Loucy (cell line): ENCODE measurements around the gene PALLD.

Source experiments
- H2AFZ ChIP-seq: fragments of 200-600 bp; sonication (generic); 2 replicates; pipeline ENCODE4 v1.6.0; 2016; ENCODE audit warnings: antibody characterized with exemption, mild to moderate bottlenecking, low read length, moderate library complexity
- H3F3A ChIP-seq: fragments of 200-600 bp; 2 replicates; pipeline ENCODE4 v1.6.0; 2016; ENCODE audit warnings: antibody characterized with exemption, low read depth, mild to moderate bottlenecking
- H3K27me3 ChIP-seq: fragments of 200-600 bp; sonication (generic); 2 replicates; pipeline ENCODE4 v1.6.1; 2014; ENCODE audit warnings: low read length, mild to moderate bottlenecking; ENCODE audit not compliant: insufficient read depth, poor library complexity, severe bottlenecking
- H3K36me3 ChIP-seq: fragments of 200-600 bp; sonication (generic); 2 replicates; pipeline ENCODE4 v1.6.1; 2016; ENCODE audit warnings: low read length; ENCODE audit not compliant: insufficient read depth
- H3K4me1 ChIP-seq: fragments of 200-600 bp; sonication (generic); 2 replicates; pipeline ENCODE4 v1.5.1; 2014; ENCODE audit warnings: low read length, mild to moderate bottlenecking; ENCODE audit not compliant: insufficient read depth, poor library complexity, severe bottlenecking
- H3K4me2 ChIP-seq: fragments of 200-600 bp; sonication (generic); 2 replicates; pipeline ENCODE4 v1.6.0; 2014; ENCODE audit warnings: antibody characterized with exemption, low read length, low read depth, mild to moderate bottlenecking; ENCODE audit not compliant: poor library complexity, severe bottlenecking
- H3K4me3 ChIP-seq: fragments of 200-600 bp; sonication (generic); 2 replicates; pipeline ENCODE4 v1.5.1; 2014; ENCODE audit warnings: low read length, mild to moderate bottlenecking, mixed read lengths; ENCODE audit not compliant: poor library complexity, severe bottlenecking
- H3K79me2 ChIP-seq: fragments of 200-600 bp; sonication (generic); 2 replicates; pipeline ENCODE4 v1.6.1; 2014; ENCODE audit warnings: low read length; ENCODE audit not compliant: insufficient read depth
- H3K9ac ChIP-seq: fragments of 200-600 bp; sonication (generic); 2 replicates; pipeline ENCODE4 v1.6.0; 2014; ENCODE audit warnings: mild to moderate bottlenecking, low read depth, low read length, moderate library complexity; ENCODE audit not compliant: poor library complexity, severe bottlenecking
- H3K9me2 ChIP-seq: fragments of 200-600 bp; sonication (generic); replicated peaks from 2 replicates; pipeline ENCODE4 v1.6.1; 2016; ENCODE audit warnings: low read depth, low read length, mixed read lengths
- H3K9me3 ChIP-seq: fragments of 200-600 bp; sonication (generic); 2 replicates; pipeline ENCODE4 v1.6.1; 2014; ENCODE audit warnings: mild to moderate bottlenecking, antibody characterized with exemption, low read length, low read depth; ENCODE audit not compliant: insufficient read depth
- H4K20me1 ChIP-seq: fragments of 200-600 bp; sonication (generic); 2 replicates; pipeline ENCODE4 v1.6.0; 2014; ENCODE audit warnings: antibody characterized with exemption, low read length, mild to moderate bottlenecking; ENCODE audit not compliant: insufficient read depth, poor library complexity, severe bottlenecking
- CTCF ChIP-seq: fragments of 200-600 bp; sonication (generic); conservative IDR thresholded peaks from 2 replicates; pipeline ENCODE4 v1.5.1; 2014; ENCODE audit warnings: mild to moderate bottlenecking, antibody characterized with exemption, low read length
- EZH2phosphoT487 ChIP-seq: fragments of 200-600 bp; IDR thresholded peaks from 2 replicates; pipeline ENCODE4 v1.6.1; 2018; ENCODE audit warnings: antibody characterized with exemption, mild to moderate bottlenecking, moderate library complexity, borderline replicate concordance

Gene PALLD

DNA sequence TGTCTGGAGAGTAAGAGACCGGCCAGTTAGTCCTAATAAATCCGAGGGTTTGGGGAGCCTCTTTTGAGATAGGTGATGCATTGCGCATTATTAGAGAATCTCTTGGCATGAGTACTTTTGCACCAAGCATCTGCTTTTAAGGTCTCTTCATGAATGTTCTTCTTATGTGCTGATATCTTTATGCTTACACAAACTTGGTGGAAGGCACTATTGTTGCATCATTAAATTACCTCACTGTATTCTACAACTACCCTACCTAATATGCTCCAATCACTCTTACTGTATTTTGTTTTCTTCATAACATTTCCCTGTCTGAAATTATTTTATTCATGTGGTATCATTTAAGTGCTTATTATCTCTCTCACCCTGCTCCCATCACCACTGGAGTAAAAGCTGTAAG lies 151.6 kb downstream of the PALLD start:
- no peak for TF ChIP-seq CTCF
- Histone ChIP-seq H2AFZ (no peak overlapping the region), H3K4me3 (no peak overlapping the region), H3K36me3 (no peaks in the 10 kb centered on the region), H3K79me2 (no peaks in the 10 kb centered on the region), H3K27me3 (no peaks in the 10 kb centered on the region), H3K9ac (no peak overlapping the region), H3K4me2 (no peak overlapping the region), H3K9me2 (no peaks in the 10 kb centered on the region), H4K20me1 (no peaks in the 10 kb centered on the region), H3F3A (no peaks in the 10 kb centered on the region), H3K9me3 (no peaks in the 10 kb centered on the region), H3K4me1 (no peaks in the 10 kb centered on the region)

DNA sequence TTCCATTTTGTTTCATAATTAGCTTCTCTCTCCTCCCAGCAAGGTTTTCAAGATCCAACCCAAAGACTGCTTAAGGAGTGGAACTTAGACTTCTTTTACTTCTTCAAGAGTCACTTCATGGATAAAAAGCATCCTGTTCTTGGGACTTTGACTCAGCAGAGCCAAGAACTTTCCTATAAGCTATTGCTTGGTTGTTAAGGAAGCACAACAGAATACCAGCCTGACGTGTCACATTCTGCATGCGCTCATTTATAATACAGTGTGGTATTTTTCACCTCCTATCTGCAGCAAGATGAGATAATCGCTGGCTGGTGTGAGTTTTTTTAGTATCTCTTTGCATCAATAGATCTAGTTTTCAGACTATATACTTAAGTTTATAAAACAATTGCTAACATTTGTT lies 152.1 kb downstream of the PALLD start:
- no peak for TF ChIP-seq CTCF
- TF ChIP-seq EZH2phosphoT487: no peak
- H3K4me1 ChIP-seq: no peaks in the 10 kb centered on the region
- H3K27me3 ChIP-seq: no peaks in the 10 kb centered on the region
- H3K9ac ChIP-seq: no peak overlapping the region
- H3K36me3 ChIP-seq: no peaks in the 10 kb centered on the region
- no peak overlapping the region for H3K4me2 ChIP-seq
- H3F3A ChIP-seq: no peaks in the 10 kb centered on the region
- H3K9me3 ChIP-seq: no peaks in the 10 kb centered on the region
- no peaks in the 10 kb centered on the region for H3K79me2 ChIP-seq
- no peak overlapping the region for H3K4me3 ChIP-seq
- H4K20me1 ChIP-seq: no peaks in the 10 kb centered on the region
- H3K9me2 ChIP-seq: no peaks in the 10 kb centered on the region
- no peak overlapping the region for H2AFZ ChIP-seq

GRCh38 chr4:168651374-168651773 lies 154.5 kb downstream of the PALLD start:
- H4K20me1 ChIP-seq: no peaks in the 10 kb centered on the region

More at GRCh38 chr4:168651374-168651773, 154.5 kb downstream of the PALLD start:
- no peaks in the 10 kb centered on the region for H3K27me3 ChIP-seq
- no peaks in the 10 kb centered on the region for H3K9me3 ChIP-seq
- H3K36me3 ChIP-seq: no peaks in the 10 kb centered on the region
- H3K4me3 ChIP-seq: no peak overlapping the region
- no peaks in the 10 kb centered on the region for H3K9me2 ChIP-seq
- no peaks in the 10 kb centered on the region for H3K79me2 ChIP-seq
- TF ChIP-seq CTCF (no peak), EZH2phosphoT487 (no peak)
- no peak overlapping the region for H3K4me2 ChIP-seq
- no peak overlapping the region for H2AFZ ChIP-seq
- no peaks in the 10 kb centered on the region for H3F3A ChIP-seq
- no peak overlapping the region for H3K9ac ChIP-seq
- H3K4me1 ChIP-seq: peaks cover 18% of the 10 kb centered on the region
